HG02943 (cell line): ENCODE results near the gene KBTBD13.
"Not testable (repeated sequence)": the region's sequence is repeated elsewhere in the genome, so short reads cannot be mapped to it uniquely, and the experiment has no call there.

Source experiments
- ATAC-seq: cut with Tn5 transposase; IDR thresholded peaks from one replicate; pipeline ENCODE4 v1.9.1; 2021; ENCODE audit warnings: mild to moderate bottlenecking, low read depth, moderate library complexity; ENCODE audit not compliant: unreplicated experiment

The KBTBD13 gene

GRCh38 chr15:65067645-65068402 is 8.7 kb upstream of the KBTBD13 start, which contains the start of gene RASL12:
TSS of gene RASL12 (minus strand) at chr15:65067991. CDS start at chr15:65067835, 156 bp downstream.
- ATAC-seq = no peak

- ATAC-seq = no peak
Measured at GRCh38 chr15:65068403-65068788, 8.2 kb upstream of the KBTBD13 start.

- ATAC-seq = no peak
Measured at GRCh38 chr15:65069179-65069578, 7.4 kb upstream of the KBTBD13 start.

GRCh38 chr15:65069779-65070546 is 6.6 kb upstream of the KBTBD13 start:
- ATAC-seq = no peak

GRCh38 chr15:65071381-65071811 is 5.2 kb upstream of the KBTBD13 start:
- no peak for ATAC-seq

- no peak for ATAC-seq
Measured at GRCh38 chr15:65072027-65072426, 4.5 kb upstream of the KBTBD13 start.

GRCh38 chr15:65072617-65073016 is 3.9 kb upstream of the KBTBD13 start:
- no peak for ATAC-seq

- ATAC-seq = not testable (repeated sequence)
Measured at GRCh38 chr15:65074946-65075345, 1.6 kb upstream of the KBTBD13 start.

- ATAC-seq = not testable (repeated sequence)
Measured at GRCh38 chr15:65075607-65076395, 745 bp upstream of the KBTBD13 start.

- ATAC-seq = no peak
Measured at GRCh38 chr15:65077291-65077980, 890 bp downstream of the KBTBD13 start.

- no peak for ATAC-seq
Measured at GRCh38 chr15:65077981-65078352, 1.4 kb downstream of the KBTBD13 start.

- ATAC-seq = no peak
Measured at GRCh38 chr15:65079580-65079979, 3.0 kb downstream of the KBTBD13 start.

- ATAC-seq = no peak
Measured at GRCh38 chr15:65081270-65081669, 4.7 kb downstream of the KBTBD13 start.

GRCh38 chr15:65081758-65082157 is 5.2 kb downstream of the KBTBD13 start:
- no peak for ATAC-seq

- no peak for ATAC-seq
Measured at GRCh38 chr15:65082303-65082953, 5.9 kb downstream of the KBTBD13 start.

- no peak for ATAC-seq
Measured at GRCh38 chr15:65083262-65083701, 6.7 kb downstream of the KBTBD13 start.

GRCh38 chr15:65084500-65085206 is 8.1 kb downstream of the KBTBD13 start:
- no peak for ATAC-seq

- no peak for ATAC-seq
Measured at GRCh38 chr15:65085207-65085753, 8.7 kb downstream of the KBTBD13 start.
